Suppressor macrophage (primary cell): Measurements from ENCODE around the gene ATRN.
"Not testable (repeated sequence)": the region's sequence is repeated elsewhere in the genome, so short reads cannot be mapped to it uniquely, and the experiment has no call there.

ENCODE experiments used
- DNase-seq, 4 experiments: peaks; one replicate each; pipeline ENCODE4 v3.0.0-alpha.2; 2020 to 2022

ATRN gene

DNA sequence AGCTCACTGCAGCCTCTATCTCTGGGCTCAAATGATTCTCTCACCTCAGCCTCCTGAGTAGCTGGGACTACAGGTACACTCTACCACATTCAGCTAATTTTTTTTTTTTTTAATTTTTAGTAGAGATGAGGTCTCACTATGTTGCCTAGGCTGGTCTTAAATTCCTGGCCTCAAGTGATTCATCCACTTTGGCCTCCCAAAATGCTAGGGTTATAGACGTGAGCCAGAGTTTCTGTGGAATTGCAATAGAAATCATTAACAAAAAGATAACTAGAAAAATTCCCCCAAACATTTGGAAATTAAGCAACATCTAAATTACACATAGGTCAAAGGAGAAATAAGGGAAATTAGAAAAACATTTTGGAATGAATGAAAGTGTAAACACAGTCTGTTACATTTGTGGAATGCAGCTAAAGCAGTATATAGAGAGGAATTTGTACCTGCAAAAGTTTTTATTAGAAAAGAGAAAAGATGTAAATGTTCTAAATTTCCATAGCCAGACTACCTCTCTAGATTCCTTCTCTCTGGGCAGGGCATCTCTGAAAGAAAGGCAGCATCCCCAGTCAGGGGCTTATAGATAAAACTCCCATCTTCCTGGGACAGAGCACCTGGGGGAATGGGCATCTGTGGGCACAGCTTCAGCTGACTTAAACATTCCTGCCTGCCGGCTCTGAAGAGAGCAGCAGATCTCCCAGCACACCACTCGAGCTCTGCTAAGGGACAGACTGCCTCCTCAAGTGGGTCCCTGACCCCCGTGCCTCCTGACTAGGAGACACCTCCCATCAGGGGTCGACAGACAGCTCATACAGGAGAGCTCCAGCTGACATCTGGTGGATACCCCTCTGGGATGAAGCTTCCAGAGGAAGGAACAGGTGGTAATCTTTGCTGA lies 51.3 kb downstream of the ATRN start:
- DNase-seq: no peak

- not testable (repeated sequence) for DNase-seq
Measured at GRCh38 chr20:3524696-3525095, 53.9 kb downstream of the ATRN start.

- no peak for DNase-seq
Measured at GRCh38 chr20:3532089-3532615, 61.3 kb downstream of the ATRN start.

GRCh38 chr20:3537733-3538132 lies 66.9 kb downstream of the ATRN start:
- DNase-seq: not testable (repeated sequence)

- DNase-seq: peak in 2 of 4 experiments; percentile 12 to 19
Measured at GRCh38 chr20:3539311-3540107, 68.7 kb downstream of the ATRN start.

GRCh38 chr20:3541887-3542721 lies 71.3 kb downstream of the ATRN start:
- DNase-seq: peak in 1 of 4 experiments; percentile 15

GRCh38 chr20:3543901-3544507 lies 73.2 kb downstream of the ATRN start:
- no peak for DNase-seq

- DNase-seq: no peak
Measured at GRCh38 chr20:3545401-3545925, 74.6 kb downstream of the ATRN start.

DNA sequence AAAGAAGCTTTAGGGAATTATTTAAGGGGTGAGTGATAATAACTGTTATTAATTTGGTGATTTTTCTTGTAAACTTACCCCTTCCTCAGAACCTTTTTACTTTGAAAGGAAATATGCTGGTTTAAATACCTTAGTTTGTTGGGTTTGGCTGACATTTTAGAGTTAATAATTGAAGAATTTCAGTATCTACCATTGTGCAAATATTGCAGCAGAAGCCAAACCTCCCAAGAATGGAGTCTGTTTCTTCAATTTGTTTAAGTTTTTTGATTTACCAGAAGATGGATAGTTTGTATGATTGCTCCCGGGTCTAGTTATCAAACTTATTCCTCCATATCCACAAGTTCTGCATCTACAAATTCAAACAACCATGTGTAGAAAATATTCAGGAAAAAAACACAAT lies 77.1 kb downstream of the ATRN start:
- no peak for DNase-seq

DNA sequence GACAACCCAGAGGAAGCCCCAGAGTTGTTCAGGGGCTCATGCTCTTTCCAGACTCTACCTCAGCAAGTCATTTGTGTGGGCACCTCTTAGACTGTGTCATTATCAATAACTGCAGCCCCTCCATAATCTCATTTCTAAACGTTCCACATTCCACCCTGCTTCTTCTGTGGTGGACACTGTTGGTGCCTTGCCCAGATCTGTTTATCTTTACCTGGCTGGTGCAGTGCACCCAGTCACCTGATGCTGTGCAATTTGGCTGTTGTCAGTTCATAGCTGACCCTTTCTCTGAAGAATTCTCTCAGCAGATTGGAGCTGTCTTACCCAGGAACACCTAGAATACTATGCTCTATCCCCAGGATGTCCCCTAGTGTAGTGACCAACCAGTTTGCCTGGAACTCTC lies 80.0 kb downstream of the ATRN start:
- DNase-seq: no peak

DNA sequence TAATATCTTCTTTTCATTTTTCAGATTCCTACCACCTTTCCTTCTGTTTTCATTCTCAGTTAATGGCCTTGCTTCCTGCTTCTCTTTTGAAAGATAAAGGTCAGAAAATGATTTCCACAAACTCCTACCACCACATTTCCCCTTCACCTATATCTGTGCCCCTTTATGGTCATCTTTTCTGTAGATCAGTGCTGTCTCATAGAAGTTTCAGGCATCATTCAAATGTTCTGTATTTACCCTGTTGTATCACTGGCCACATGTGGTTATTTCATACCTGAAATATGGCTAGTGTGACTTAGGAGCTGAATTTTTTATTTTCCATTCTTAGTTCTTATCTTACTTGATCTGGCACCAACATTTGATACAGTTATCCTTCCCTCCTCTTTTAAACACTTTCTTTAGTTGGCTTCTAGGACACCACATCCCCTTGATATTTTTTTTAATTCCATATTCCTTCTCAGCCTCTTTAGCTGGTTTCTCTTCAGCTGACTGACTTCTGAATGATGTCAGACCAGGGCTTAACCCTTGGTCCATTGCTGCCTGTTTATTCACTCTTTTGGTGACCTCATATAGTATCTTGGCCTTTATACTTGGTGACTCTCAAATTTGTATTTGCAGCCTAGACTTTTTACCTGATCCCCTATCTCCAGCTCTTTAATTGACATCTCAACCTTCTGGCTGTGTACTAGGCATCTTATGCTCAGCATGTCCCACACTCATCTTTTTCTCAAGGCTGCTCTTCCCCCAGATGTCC lies 81.0 kb downstream of the ATRN start:
- DNase-seq: peak in 2 of 4 experiments; percentile 10 to 31

GRCh38 chr20:3553663-3554062 lies 82.8 kb downstream of the ATRN start:
- DNase-seq: no peak

GRCh38 chr20:3557237-3557785 lies 86.5 kb downstream of the ATRN start:
- peak in 3 of 4 experiments; percentile 11 to 61 (median 56) for DNase-seq

- no peak for DNase-seq
Measured at GRCh38 chr20:3559231-3559630, 88.4 kb downstream of the ATRN start.

- DNase-seq: peak in 2 of 4 experiments; percentile 75 to 76
Measured at GRCh38 chr20:3559637-3560036, 88.8 kb downstream of the ATRN start.

GRCh38 chr20:3560162-3560561 lies 89.3 kb downstream of the ATRN start:
- DNase-seq: no peak

DNA sequence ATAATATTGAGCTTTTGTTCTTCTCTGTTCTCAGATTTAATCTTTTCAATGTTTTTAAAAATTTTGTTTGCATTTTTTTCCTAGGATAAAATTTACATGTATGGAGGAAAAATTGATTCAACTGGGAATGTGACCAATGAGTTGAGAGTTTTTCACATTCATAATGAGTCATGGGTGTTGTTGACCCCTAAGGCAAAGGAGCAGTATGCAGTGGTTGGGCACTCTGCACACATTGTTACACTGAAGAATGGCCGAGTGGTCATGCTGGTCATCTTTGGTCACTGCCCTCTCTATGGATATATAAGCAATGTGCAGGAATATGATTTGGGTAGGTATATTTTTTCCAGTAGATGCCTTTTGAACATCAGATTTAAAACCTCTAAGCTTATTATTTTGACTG lies 89.8 kb downstream of the ATRN start:
- DNase-seq: no peak

GRCh38 chr20:3563133-3563532 lies 92.3 kb downstream of the ATRN start:
- no peak for DNase-seq

- DNase-seq: peak; percentile 29 to 72 (median 56)
Measured at GRCh38 chr20:3563548-3564177, 92.8 kb downstream of the ATRN start.

DNA sequence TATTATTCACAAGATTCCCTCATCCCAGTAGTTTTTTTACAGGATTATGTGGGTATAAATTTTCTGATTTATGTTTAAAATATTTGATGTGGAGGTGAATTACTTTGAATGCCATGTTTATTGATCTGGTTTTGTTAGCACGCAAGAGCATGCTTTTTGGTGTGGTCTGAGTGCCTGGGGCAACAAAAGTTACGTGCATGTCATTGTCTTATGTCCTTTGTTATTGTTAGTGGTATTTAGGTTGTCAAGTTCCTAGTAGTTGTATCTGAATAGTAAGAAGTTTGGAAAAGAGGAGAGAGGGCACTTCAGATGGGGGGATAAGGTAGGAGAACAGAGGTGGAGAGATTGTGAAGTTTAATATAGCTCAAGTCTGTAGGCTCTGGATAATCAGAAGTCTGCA lies 95.0 kb downstream of the ATRN start:
- no peak for DNase-seq
